GM12878 (cell line): ENCODE results near the gene HMMR. TPM values are rescaled to one million over a fixed set of nuclear protein-coding genes. Genes with fewer than 3 reads are reported as not detected.
A peak's percentile ranks its signal among the peaks of the same experiment; 100 is the strongest.

Experiments used
- ATAC-seq: fragments of 200-7000 bp; cut with Tn5 transposase; 3 replicates; pipeline ENCODE4 v1.9.1; 2020; ENCODE audit warnings: mild to moderate bottlenecking, moderate library complexity
- BruUV-seq: library from RNA; stranded (reverse); fragments of 400-500 nt; replicated peaks from 2 replicates; lab custom pipeline; 2021; lab: Mats Ljungman, UMichigan
- CTCF ChIA-PET: fragments of 300-600 bp; sonication (Branson Sonifier 250); formaldehyde crosslinking; extraction: SDS; loops from one replicate; lab custom pipeline; 2021; ENCODE audit warnings: inconsistent platforms; lab: Yijun Ruan, JAX
- POLR2A ChIA-PET: fragments of 350-600 bp; formaldehyde crosslinking; extraction: SDS; loops from one replicate; lab custom pipeline; 2021; ENCODE audit warnings: inconsistent platforms; lab: Charles Lee
- RAD21 ChIA-PET: fragments of 300-600 bp; sonication (Branson Sonifier 250); formaldehyde crosslinking; loops from one replicate; lab custom pipeline; 2023; ENCODE audit warnings: antibody characterized with exemption; ENCODE audit not compliant: unreplicated experiment; lab: Charles Lee
- SMC1A ChIA-PET: fragments of 300-600 bp; sonication (Branson Sonifier 250); formaldehyde crosslinking; loops from one replicate; lab custom pipeline; 2023; ENCODE audit not compliant: unreplicated experiment, uncharacterized antibody; lab: Charles Lee
- DNase-seq: peaks from one replicate; pipeline ENCODE4 v3.0.0-alpha.2; 2011; ENCODE audit warnings: low read depth, low spot score
- FAIRE-seq: peaks from 3 replicates; lab custom pipeline; 2011; peaks lifted over from hg19 to GRCh38; lab: Jason Lieb, UNC
- H2AFZ ChIP-seq: 2 replicates; pipeline ENCODE4 v1.6.0; 2011; ENCODE audit warnings: low read depth, low read length, control low read depth; ENCODE audit not compliant: control insufficient read depth
- H3K27ac ChIP-seq: 2 replicates; pipeline ENCODE4 v1.5.1; 2011; ENCODE audit warnings: control low read depth; ENCODE audit not compliant: control insufficient read depth, insufficient read depth
- H3K27me3 ChIP-seq, 2 experiments: replicated peaks in 1 of 2; 2 replicates each; pipeline versions ENCODE4 v1.6.0 to v1.6.1; 2011; ENCODE audit warnings: low read length in 1 of 2; ENCODE audit not compliant: control insufficient read depth in 2 of 2, insufficient read depth in 2 of 2
- H3K36me3 ChIP-seq, 2 experiments: 2 replicates each; pipeline ENCODE4 v1.5.1; 2011; ENCODE audit warnings: low read length in 1 of 2; ENCODE audit not compliant: control insufficient read depth in 2 of 2, insufficient read depth in 2 of 2
- H3K4me1 ChIP-seq: 2 replicates; pipeline ENCODE4 v1.6.1; 2011; ENCODE audit warnings: mild to moderate bottlenecking, low read length, moderate library complexity, mixed read lengths; ENCODE audit not compliant: control insufficient read depth, insufficient read depth
- H3K4me2 ChIP-seq: 2 replicates; pipeline ENCODE4 v1.6.0; 2011; ENCODE audit warnings: control low read depth; ENCODE audit not compliant: control insufficient read depth, insufficient read depth
- H3K4me3 ChIP-seq: fragments of 200-600 bp; sonication (generic); 2 replicates; pipeline ENCODE4 v1.5.1; 2016
- H3K79me2 ChIP-seq: 2 replicates; pipeline ENCODE4 v1.6.0; 2011; ENCODE audit warnings: low read length; ENCODE audit not compliant: control insufficient read depth, insufficient read depth
- H3K9ac ChIP-seq: 2 replicates; pipeline ENCODE4 v1.8.0; 2011; ENCODE audit warnings: low read length, control low read depth, mixed read lengths; ENCODE audit not compliant: control insufficient read depth, insufficient read depth
- H3K9me3 ChIP-seq: replicated peaks from 3 replicates; pipeline ENCODE4 v1.5.1; 2011; ENCODE audit warnings: mild to moderate bottlenecking, low read length; ENCODE audit not compliant: control insufficient read depth, insufficient read depth
- H4K20me1 ChIP-seq: 2 replicates; pipeline ENCODE4 v1.6.0; 2011; ENCODE audit not compliant: control insufficient read depth, insufficient read depth
- BACH1 ChIP-seq: fragments of 450-650 bp; IDR thresholded peaks from 2 replicates; pipeline ENCODE4 v1.6.1; 2017; ENCODE audit warnings: mild to moderate bottlenecking, borderline replicate concordance
- CBFB ChIP-seq: IDR thresholded peaks from 2 replicates; pipeline ENCODE4 v1.6.1; 2016; ENCODE audit warnings: antibody characterized with exemption, low read depth
- EED ChIP-seq: sonication (generic); IDR thresholded peaks from 2 replicates; pipeline ENCODE4 v1.6.1; 2016; ENCODE audit warnings: antibody characterized with exemption, low read depth
- SREBF2 ChIP-seq: IDR thresholded peaks from 2 replicates; pipeline ENCODE4 v1.6.1; 2012; ENCODE audit warnings: mild to moderate bottlenecking, low read length
- ZBED1 ChIP-seq: IDR thresholded peaks from 2 replicates; pipeline ENCODE4 v1.6.1; 2016; ENCODE audit warnings: borderline replicate concordance
- in situ Hi-C: fragments of 300-500 bp; cut with MboI; formaldehyde crosslinking; loops from 9 replicates; pipeline ENCODE4 v1.14.3; 2018; ENCODE audit warnings: mixed read lengths
- intact Hi-C: fragments of 100-400 bp; cut with micrococcal nuclease; formaldehyde crosslinking; loops from one replicate; pipeline ENCODE4 v1.14.2; 2022; ENCODE audit not compliant: unreplicated experiment
- polyA plus RNA-seq, 11 experiments: library from polyadenylated mRNA; depleted of rRNA in 4 of 11; unstranded in 6 of 11; stranded (reverse) in 5 of 11; fragments of >200 nt; fragmentation: Nextera tagmentation in 4 of 11; fragmentation: Illumina TruSeq in 1 of 11; extraction: Ambion mirVana in 4 of 11; extraction: Trizol in 1 of 11; gene quantifications; 1 replicate in 1 of 11; 2 replicates in 10 of 11; pipeline versions ENCODE4 v1.2.1 to v1.2.3, GENCODE V29; 2011 to 2016; ENCODE audit warnings: inconsistent platforms in 2 of 11, missing spikeins in 2 of 11, low read depth in 1 of 11
- total RNA-seq, 4 experiments: library from RNA; depleted of rRNA in 3 of 4; stranded (reverse); fragments of >200 nt in 3 of 4; fragmentation: Illumina TruSeq in 1 of 4; extraction: Trizol in 1 of 4; gene quantifications; 2 replicates each; pipeline versions ENCODE4 v1.2.1 to v1.2.3, GENCODE V29; 2013 to 2021
- TF ChIP-seq, protein P1 (sequence below): fragments of 450-650 bp; IDR thresholded peaks from 2 replicates; pipeline ENCODE4 v1.6.1; 2014; ENCODE audit warnings: mild to moderate bottlenecking
- TF ChIP-seq, protein P2 (sequence below): fragments of 450-650 bp; IDR thresholded peaks from 2 replicates; pipeline ENCODE4 v1.6.1; 2016; ENCODE audit warnings: mild to moderate bottlenecking
- TF ChIP-seq, protein P3 (sequence below): fragments of 450-650 bp; IDR thresholded peaks from 2 replicates; pipeline ENCODE4 v1.6.1; 2017; ENCODE audit warnings: mild to moderate bottlenecking, moderate library complexity

HMMR gene
- total and polyA plus RNA-seq, 10 of the 15 experiments (the other 5 are each of a cell fraction or from before 2014, with no cell fraction given): 44.1 to 122 (median 64.2) TPM

DNA sequence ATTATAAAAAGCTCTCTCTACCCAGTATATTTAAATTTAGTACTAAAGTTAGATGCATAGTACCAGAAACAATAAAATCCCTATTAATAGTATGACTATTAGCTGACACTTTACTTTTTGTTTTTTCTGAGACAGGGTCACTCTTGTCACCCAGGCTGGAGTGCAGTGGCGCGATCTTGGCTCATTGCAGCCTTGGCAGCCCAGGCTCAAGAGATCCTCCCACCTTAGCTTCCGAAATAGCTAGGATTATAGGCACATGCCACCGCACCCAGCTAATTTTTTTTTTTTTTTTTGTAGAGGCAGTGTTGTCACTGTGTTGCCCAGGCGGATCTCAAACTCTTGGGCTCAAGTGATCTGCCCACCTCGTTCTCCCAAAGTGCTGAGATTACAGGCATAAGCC, 15.1 kb upstream of the HMMR start (continued):
- TF ChIP-seq, protein P1, sequence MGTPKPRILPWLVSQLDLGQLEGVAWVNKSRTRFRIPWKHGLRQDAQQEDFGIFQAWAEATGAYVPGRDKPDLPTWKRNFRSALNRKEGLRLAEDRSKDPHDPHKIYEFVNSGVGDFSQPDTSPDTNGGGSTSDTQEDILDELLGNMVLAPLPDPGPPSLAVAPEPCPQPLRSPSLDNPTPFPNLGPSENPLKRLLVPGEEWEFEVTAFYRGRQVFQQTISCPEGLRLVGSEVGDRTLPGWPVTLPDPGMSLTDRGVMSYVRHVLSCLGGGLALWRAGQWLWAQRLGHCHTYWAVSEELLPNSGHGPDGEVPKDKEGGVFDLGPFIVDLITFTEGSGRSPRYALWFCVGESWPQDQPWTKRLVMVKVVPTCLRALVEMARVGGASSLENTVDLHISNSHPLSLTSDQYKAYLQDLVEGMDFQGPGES: no peak
- TF ChIP-seq BACH1: no peak
- TF ChIP-seq EED: no peak
- no peak for TF ChIP-seq CBFB
- TF ChIP-seq, all 136 proteins: peak for 0

DNA sequence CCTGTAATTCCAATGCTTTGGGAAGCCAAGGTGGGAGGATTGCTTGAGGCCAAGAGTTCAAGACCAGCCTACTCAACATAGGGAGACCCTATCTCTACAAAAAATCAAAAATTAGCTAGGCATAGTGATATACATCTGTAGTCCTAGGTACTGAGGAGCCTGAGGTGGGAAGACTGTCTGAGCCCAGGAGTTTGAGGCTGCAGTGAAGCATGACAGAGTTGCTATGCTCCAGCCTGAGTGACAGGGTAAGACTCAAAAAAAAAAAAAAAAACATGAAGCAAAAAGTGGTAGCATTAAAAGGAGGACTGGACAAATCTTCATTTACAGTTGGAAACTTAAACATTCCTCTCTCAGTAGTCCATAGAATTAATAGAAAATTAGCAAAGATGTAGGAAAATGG, 13.2 kb upstream of the HMMR start:
- CTCF ChIA-PET: no interaction called here
- H3K9ac ChIP-seq: no peak overlapping the region
- H3K36me3 ChIP-seq: peaks cover 0 to 36% of the 10 kb centered on the region in 2 experiments; a peak in 3 of 4 replicates
- no peaks in the 10 kb centered on the region; the same call in 2 of the 3 replicates for H3K9me3 ChIP-seq
- SMC1A ChIA-PET: interaction anchor here (3.1 kb wide), 1 partner anchor 12 kb away, joined by 15 read pairs; the partner anchor contains the start of genes HMMR and NUDCD2
- POLR2A ChIA-PET: interaction anchor here (0.7 to 2.0 kb wide), 6 partner anchors 9 to 56 kb away, joined by 3 to 10 read pairs (median 5); partner anchors contain the start of genes CCNG1, HMMR and NUDCD2
- H3K4me3 ChIP-seq: no peak overlapping the region
- H4K20me1 ChIP-seq: no peaks in the 10 kb centered on the region
- in situ Hi-C loops (no loop called here), intact Hi-C loops (no loop called here)
- no peaks in the 10 kb centered on the region for H3K27me3 ChIP-seq
- ATAC-seq: no peak
- no peaks in the 10 kb centered on the region; the same call in 1 of the 2 replicates for H3K79me2 ChIP-seq
- no peak for DNase-seq
- no peak overlapping the region for H3K4me2 ChIP-seq
- no peak for FAIRE-seq
- no peak overlapping the region for H2AFZ ChIP-seq
- BruUV-seq: no TSS peak
- RAD21 ChIA-PET: no interaction called here
- no peaks in the 10 kb centered on the region for H3K4me1 ChIP-seq
- TF ChIP-seq, protein P2, sequence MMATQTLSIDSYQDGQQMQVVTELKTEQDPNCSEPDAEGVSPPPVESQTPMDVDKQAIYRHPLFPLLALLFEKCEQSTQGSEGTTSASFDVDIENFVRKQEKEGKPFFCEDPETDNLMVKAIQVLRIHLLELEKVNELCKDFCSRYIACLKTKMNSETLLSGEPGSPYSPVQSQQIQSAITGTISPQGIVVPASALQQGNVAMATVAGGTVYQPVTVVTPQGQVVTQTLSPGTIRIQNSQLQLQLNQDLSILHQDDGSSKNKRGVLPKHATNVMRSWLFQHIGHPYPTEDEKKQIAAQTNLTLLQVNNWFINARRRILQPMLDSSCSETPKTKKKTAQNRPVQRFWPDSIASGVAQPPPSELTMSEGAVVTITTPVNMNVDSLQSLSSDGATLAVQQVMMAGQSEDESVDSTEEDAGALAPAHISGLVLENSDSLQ: peak; percentile 87
- TF ChIP-seq SREBF2: no peak
- TF ChIP-seq, protein P3, sequence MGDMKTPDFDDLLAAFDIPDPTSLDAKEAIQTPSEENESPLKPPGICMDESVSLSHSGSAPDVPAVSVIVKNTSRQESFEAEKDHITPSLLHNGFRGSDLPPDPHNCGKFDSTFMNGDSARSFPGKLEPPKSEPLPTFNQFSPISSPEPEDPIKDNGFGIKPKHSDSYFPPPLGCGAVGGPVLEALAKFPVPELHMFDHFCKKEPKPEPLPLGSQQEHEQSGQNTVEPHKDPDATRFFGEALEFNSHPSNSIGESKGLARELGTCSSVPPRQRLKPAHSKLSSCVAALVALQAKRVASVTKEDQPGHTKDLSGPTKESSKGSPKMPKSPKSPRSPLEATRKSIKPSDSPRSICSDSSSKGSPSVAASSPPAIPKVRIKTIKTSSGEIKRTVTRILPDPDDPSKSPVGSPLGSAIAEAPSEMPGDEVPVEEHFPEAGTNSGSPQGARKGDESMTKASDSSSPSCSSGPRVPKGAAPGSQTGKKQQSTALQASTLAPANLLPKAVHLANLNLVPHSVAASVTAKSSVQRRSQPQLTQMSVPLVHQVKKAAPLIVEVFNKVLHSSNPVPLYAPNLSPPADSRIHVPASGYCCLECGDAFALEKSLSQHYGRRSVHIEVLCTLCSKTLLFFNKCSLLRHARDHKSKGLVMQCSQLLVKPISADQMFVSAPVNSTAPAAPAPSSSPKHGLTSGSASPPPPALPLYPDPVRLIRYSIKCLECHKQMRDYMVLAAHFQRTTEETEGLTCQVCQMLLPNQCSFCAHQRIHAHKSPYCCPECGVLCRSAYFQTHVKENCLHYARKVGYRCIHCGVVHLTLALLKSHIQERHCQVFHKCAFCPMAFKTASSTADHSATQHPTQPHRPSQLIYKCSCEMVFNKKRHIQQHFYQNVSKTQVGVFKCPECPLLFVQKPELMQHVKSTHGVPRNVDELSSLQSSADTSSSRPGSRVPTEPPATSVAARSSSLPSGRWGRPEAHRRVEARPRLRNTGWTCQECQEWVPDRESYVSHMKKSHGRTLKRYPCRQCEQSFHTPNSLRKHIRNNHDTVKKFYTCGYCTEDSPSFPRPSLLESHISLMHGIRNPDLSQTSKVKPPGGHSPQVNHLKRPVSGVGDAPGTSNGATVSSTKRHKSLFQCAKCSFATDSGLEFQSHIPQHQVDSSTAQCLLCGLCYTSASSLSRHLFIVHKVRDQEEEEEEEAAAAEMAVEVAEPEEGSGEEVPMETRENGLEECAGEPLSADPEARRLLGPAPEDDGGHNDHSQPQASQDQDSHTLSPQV: no peak
- no peak for TF ChIP-seq ZBED1
- H3K27ac ChIP-seq: no peak overlapping the region
